HTR-8/SVneo (cell line): Measurements from ENCODE around the gene MAP3K15.

Experiments
- DNase-seq: peaks from one replicate; pipeline ENCODE4 v3.0.0; 2011; ENCODE audit warnings: low spot score, mixed read lengths; ENCODE audit not compliant: insufficient read length
- FAIRE-seq: peaks from 2 replicates; lab custom pipeline; 2011; peaks lifted over from hg19 to GRCh38; lab: Jason Lieb, UNC

The MAP3K15 gene

GRCh38 chrX:19358521-19358920 is 156.8 kb downstream of the MAP3K15 start:
- DNase-seq (no peak), FAIRE-seq (no peak)

- FAIRE-seq (no peak), DNase-seq (no peak)
Measured at GRCh38 chrX:19354625-19355024, 160.7 kb downstream of the MAP3K15 start.

GRCh38 chrX:19350941-19351384 is 164.3 kb downstream of the MAP3K15 start:
- DNase-seq (no peak), FAIRE-seq (no peak)

GRCh38 chrX:19349264-19349663 is 166.0 kb downstream of the MAP3K15 start:
- no peak for DNase-seq
- no peak for FAIRE-seq

- FAIRE-seq: no peak
- DNase-seq: no peak
Measured at GRCh38 chrX:19347916-19348315, 167.4 kb downstream of the MAP3K15 start.

- DNase-seq (no peak), FAIRE-seq (no peak)
Measured at GRCh38 chrX:19344661-19345060, 170.6 kb downstream of the MAP3K15 start.

- FAIRE-seq: peak; percentile 78
- DNase-seq: peak; percentile 57
Measured at GRCh38 chrX:19343535-19344408, 171.5 kb downstream of the MAP3K15 start, which contains the start of gene PDHA1. TSS of gene PDHA1 (plus strand) at chrX:19343927. CDS start at chrX:19344038, 111 bp downstream.

- FAIRE-seq: no peak
- DNase-seq: no peak
Measured at GRCh38 chrX:19343085-19343534, 172.2 kb downstream of the MAP3K15 start.

GRCh38 chrX:19342331-19342906 is 172.9 kb downstream of the MAP3K15 start:
- DNase-seq (no peak), FAIRE-seq (no peak)

GRCh38 chrX:19334945-19335626 is 180.2 kb downstream of the MAP3K15 start:
- no peak for DNase-seq
- FAIRE-seq: no peak

- no peak for DNase-seq
- FAIRE-seq: no peak
Measured at GRCh38 chrX:19332983-19333382, 182.3 kb downstream of the MAP3K15 start.

- FAIRE-seq: no peak
- DNase-seq: no peak
Measured at GRCh38 chrX:19331831-19332230, 183.5 kb downstream of the MAP3K15 start.

GRCh38 chrX:19326567-19326966 is 188.7 kb downstream of the MAP3K15 start:
- DNase-seq (no peak), FAIRE-seq (no peak)
